WTC11 (cell line): Measurements from ENCODE around the gene CCDC59. TPM values are rescaled to one million over a fixed set of nuclear protein-coding genes. Genes with fewer than 3 reads are reported as not detected.

Experiments used
- CBFB ChIP-seq: sonication (generic); formaldehyde crosslinking; IDR thresholded peaks from 2 replicates; pipeline ENCODE4 v1.8.1; 2022; ENCODE audit warnings: mild to moderate bottlenecking, low read depth, missing genetic modification reagents
- ESRRA ChIP-seq: sonication (generic); formaldehyde crosslinking; IDR thresholded peaks from 2 replicates; pipeline ENCODE4 v1.8.1; 2022; ENCODE audit warnings: mild to moderate bottlenecking, missing genetic modification reagents, borderline replicate concordance
- ETV6 ChIP-seq: sonication (generic); formaldehyde crosslinking; IDR thresholded peaks from 2 replicates; pipeline ENCODE4 v1.8.1; 2022; ENCODE audit warnings: mild to moderate bottlenecking, missing genetic modification reagents
- IRF2 ChIP-seq: sonication (generic); formaldehyde crosslinking; IDR thresholded peaks from 2 replicates; pipeline ENCODE4 v1.8.0; 2022; ENCODE audit warnings: low read depth, missing genetic modification reagents, borderline replicate concordance
- NR3C1 ChIP-seq: sonication (generic); formaldehyde crosslinking; conservative IDR thresholded peaks from 2 replicates; pipeline ENCODE4 v1.8.1; 2023; ENCODE audit warnings: low read depth, mild to moderate bottlenecking, missing genetic modification reagents
- SMAD3 ChIP-seq: sonication (generic); formaldehyde crosslinking; IDR thresholded peaks from 2 replicates; pipeline ENCODE4 v1.8.0; 2022; ENCODE audit warnings: missing genetic modification reagents, mild to moderate bottlenecking, borderline replicate concordance
- total RNA-seq: library from RNA; stranded (reverse); gene quantifications from 3 replicates; pipeline ENCODE4 v1.2.3, GENCODE V29; 2021
- TF ChIP-seq, protein P1 (sequence below): fragments of 250-450 bp; sonication (Bioruptor Pico); IDR thresholded peaks from 2 replicates; pipeline ENCODE4 v1.9.0; 2021; ENCODE audit warnings: mild to moderate bottlenecking, borderline replicate concordance
- TF ChIP-seq, protein P2 (sequence below): fragments of 250-450 bp; sonication (Bioruptor Pico); IDR thresholded peaks from 2 replicates; pipeline ENCODE4 v1.8.0; 2021; ENCODE audit warnings: mild to moderate bottlenecking
- TF ChIP-seq, protein P3 (sequence below): sonication (generic); formaldehyde crosslinking; IDR thresholded peaks from 2 replicates; pipeline ENCODE4 v1.8.0; 2023; ENCODE audit warnings: missing genetic modification reagents, mild to moderate bottlenecking, borderline replicate concordance
- TF ChIP-seq, protein P4 (sequence below): sonication (generic); formaldehyde crosslinking; IDR thresholded peaks from 2 replicates; pipeline ENCODE4 v1.8.1; 2023; ENCODE audit warnings: mild to moderate bottlenecking, missing genetic modification reagents, borderline replicate concordance
- TF ChIP-seq, protein P5 (sequence below): fragments of 250-450 bp; sonication (Bioruptor Pico); IDR thresholded peaks from 2 replicates; pipeline ENCODE4 v1.9.0; 2021; ENCODE audit warnings: mild to moderate bottlenecking
- TF ChIP-seq, protein P6 (sequence below): fragments of 200-600 bp; IDR thresholded peaks from 2 replicates; pipeline ENCODE4 v1.8.0; 2022; ENCODE audit warnings: antibody characterized with exemption
- TF ChIP-seq, protein P7 (sequence below): sonication (generic); formaldehyde crosslinking; IDR thresholded peaks from 2 replicates; pipeline ENCODE4 v1.8.0; 2022; ENCODE audit warnings: mild to moderate bottlenecking, missing genetic modification reagents
- TF ChIP-seq, protein P8 (sequence below): fragments of 250-450 bp; sonication (Bioruptor Pico); conservative IDR thresholded peaks from 2 replicates; pipeline ENCODE4 v1.9.0; 2021; ENCODE audit warnings: mild to moderate bottlenecking

CCDC59 gene
- total RNA-seq, 1 experiment from 2014 or later: 49.2 TPM

DNA sequence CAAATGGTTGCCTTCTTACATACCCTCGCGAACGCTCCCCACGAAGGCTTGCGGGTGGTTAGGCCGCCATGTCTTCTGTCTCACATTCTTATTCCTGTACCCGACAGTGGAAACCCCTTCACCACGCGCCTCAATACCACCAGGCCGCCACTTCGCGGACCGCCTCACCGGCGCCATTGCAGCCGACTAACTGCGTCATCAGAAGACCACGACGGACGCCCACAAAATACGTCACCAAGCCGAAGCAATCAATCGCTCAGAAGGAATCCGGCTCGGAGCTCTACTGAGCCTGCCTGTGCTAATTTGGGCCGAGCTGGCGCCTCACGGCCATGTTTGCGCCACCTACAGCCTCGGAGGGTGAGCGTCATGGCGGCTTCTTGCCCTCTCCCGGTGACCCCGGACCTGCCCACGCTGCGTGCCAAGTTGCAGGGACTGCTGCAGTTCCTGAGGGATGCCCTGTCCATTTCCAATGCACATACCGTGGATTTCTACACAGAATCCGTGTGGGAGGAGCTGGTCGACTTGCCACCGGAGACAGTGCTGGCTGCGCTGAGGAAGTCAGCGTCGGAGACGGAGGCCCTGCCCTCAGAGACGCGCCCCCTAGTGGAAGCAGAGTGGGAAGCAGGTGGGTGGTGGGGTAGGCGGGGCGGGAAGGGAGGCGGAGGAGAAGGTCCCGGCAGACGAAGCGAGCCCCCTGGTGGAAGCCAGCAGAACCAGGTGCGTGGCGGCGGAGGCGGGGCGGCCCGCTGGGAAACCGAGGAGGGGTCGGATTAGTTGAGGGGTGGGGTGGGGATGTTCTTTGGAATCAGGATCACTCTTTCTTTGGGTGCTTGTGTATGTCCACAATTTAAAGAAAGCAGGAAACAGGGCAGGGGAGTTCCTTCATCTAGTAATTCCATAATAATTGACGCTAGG, at the start of gene CCDC59, which contains the start of gene METTL25 (continued):
- TF ChIP-seq, protein P1, sequence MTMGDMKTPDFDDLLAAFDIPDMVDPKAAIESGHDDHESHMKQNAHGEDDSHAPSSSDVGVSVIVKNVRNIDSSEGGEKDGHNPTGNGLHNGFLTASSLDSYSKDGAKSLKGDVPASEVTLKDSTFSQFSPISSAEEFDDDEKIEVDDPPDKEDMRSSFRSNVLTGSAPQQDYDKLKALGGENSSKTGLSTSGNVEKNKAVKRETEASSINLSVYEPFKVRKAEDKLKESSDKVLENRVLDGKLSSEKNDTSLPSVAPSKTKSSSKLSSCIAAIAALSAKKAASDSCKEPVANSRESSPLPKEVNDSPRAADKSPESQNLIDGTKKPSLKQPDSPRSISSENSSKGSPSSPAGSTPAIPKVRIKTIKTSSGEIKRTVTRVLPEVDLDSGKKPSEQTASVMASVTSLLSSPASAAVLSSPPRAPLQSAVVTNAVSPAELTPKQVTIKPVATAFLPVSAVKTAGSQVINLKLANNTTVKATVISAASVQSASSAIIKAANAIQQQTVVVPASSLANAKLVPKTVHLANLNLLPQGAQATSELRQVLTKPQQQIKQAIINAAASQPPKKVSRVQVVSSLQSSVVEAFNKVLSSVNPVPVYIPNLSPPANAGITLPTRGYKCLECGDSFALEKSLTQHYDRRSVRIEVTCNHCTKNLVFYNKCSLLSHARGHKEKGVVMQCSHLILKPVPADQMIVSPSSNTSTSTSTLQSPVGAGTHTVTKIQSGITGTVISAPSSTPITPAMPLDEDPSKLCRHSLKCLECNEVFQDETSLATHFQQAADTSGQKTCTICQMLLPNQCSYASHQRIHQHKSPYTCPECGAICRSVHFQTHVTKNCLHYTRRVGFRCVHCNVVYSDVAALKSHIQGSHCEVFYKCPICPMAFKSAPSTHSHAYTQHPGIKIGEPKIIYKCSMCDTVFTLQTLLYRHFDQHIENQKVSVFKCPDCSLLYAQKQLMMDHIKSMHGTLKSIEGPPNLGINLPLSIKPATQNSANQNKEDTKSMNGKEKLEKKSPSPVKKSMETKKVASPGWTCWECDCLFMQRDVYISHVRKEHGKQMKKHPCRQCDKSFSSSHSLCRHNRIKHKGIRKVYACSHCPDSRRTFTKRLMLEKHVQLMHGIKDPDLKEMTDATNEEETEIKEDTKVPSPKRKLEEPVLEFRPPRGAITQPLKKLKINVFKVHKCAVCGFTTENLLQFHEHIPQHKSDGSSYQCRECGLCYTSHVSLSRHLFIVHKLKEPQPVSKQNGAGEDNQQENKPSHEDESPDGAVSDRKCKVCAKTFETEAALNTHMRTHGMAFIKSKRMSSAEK (CRISPR knock-in tag): no peak
- TF ChIP-seq, protein P2, sequence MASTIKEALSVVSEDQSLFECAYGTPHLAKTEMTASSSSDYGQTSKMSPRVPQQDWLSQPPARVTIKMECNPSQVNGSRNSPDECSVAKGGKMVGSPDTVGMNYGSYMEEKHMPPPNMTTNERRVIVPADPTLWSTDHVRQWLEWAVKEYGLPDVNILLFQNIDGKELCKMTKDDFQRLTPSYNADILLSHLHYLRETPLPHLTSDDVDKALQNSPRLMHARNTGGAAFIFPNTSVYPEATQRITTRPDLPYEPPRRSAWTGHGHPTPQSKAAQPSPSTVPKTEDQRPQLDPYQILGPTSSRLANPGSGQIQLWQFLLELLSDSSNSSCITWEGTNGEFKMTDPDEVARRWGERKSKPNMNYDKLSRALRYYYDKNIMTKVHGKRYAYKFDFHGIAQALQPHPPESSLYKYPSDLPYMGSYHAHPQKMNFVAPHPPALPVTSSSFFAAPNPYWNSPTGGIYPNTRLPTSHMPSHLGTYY (CRISPR knock-in tag): no peak
- TF ChIP-seq ESRRA (CRISPR knock-in tag) (no peak), CBFB (CRISPR knock-in tag) (peak; percentile 74; the same call in 1 of the 2 replicates), NR3C1 (CRISPR knock-in tag) (no peak), SMAD3 (CRISPR knock-in tag) (0 out of 2 replicates have a peak, but pooled peaks have one; percentile 24), IRF2 (CRISPR knock-in tag) (no peak), ETV6 (peak; percentile 87)
- TF ChIP-seq, protein P3, sequence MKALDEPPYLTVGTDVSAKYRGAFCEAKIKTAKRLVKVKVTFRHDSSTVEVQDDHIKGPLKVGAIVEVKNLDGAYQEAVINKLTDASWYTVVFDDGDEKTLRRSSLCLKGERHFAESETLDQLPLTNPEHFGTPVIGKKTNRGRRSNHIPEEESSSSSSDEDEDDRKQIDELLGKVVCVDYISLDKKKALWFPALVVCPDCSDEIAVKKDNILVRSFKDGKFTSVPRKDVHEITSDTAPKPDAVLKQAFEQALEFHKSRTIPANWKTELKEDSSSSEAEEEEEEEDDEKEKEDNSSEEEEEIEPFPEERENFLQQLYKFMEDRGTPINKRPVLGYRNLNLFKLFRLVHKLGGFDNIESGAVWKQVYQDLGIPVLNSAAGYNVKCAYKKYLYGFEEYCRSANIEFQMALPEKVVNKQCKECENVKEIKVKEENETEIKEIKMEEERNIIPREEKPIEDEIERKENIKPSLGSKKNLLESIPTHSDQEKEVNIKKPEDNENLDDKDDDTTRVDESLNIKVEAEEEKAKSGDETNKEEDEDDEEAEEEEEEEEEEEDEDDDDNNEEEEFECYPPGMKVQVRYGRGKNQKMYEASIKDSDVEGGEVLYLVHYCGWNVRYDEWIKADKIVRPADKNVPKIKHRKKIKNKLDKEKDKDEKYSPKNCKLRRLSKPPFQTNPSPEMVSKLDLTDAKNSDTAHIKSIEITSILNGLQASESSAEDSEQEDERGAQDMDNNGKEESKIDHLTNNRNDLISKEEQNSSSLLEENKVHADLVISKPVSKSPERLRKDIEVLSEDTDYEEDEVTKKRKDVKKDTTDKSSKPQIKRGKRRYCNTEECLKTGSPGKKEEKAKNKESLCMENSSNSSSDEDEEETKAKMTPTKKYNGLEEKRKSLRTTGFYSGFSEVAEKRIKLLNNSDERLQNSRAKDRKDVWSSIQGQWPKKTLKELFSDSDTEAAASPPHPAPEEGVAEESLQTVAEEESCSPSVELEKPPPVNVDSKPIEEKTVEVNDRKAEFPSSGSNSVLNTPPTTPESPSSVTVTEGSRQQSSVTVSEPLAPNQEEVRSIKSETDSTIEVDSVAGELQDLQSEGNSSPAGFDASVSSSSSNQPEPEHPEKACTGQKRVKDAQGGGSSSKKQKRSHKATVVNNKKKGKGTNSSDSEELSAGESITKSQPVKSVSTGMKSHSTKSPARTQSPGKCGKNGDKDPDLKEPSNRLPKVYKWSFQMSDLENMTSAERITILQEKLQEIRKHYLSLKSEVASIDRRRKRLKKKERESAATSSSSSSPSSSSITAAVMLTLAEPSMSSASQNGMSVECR (CRISPR knock-in tag): peak; percentile 92; the same call in 1 of the 2 replicates
- TF ChIP-seq, protein P4, sequence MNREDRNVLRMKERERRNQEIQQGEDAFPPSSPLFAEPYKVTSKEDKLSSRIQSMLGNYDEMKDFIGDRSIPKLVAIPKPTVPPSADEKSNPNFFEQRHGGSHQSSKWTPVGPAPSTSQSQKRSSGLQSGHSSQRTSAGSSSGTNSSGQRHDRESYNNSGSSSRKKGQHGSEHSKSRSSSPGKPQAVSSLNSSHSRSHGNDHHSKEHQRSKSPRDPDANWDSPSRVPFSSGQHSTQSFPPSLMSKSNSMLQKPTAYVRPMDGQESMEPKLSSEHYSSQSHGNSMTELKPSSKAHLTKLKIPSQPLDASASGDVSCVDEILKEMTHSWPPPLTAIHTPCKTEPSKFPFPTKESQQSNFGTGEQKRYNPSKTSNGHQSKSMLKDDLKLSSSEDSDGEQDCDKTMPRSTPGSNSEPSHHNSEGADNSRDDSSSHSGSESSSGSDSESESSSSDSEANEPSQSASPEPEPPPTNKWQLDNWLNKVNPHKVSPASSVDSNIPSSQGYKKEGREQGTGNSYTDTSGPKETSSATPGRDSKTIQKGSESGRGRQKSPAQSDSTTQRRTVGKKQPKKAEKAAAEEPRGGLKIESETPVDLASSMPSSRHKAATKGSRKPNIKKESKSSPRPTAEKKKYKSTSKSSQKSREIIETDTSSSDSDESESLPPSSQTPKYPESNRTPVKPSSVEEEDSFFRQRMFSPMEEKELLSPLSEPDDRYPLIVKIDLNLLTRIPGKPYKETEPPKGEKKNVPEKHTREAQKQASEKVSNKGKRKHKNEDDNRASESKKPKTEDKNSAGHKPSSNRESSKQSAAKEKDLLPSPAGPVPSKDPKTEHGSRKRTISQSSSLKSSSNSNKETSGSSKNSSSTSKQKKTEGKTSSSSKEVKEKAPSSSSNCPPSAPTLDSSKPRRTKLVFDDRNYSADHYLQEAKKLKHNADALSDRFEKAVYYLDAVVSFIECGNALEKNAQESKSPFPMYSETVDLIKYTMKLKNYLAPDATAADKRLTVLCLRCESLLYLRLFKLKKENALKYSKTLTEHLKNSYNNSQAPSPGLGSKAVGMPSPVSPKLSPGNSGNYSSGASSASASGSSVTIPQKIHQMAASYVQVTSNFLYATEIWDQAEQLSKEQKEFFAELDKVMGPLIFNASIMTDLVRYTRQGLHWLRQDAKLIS (CRISPR knock-in tag): no peak; the same call in 1 of the 2 replicates
- TF ChIP-seq, protein P5, sequence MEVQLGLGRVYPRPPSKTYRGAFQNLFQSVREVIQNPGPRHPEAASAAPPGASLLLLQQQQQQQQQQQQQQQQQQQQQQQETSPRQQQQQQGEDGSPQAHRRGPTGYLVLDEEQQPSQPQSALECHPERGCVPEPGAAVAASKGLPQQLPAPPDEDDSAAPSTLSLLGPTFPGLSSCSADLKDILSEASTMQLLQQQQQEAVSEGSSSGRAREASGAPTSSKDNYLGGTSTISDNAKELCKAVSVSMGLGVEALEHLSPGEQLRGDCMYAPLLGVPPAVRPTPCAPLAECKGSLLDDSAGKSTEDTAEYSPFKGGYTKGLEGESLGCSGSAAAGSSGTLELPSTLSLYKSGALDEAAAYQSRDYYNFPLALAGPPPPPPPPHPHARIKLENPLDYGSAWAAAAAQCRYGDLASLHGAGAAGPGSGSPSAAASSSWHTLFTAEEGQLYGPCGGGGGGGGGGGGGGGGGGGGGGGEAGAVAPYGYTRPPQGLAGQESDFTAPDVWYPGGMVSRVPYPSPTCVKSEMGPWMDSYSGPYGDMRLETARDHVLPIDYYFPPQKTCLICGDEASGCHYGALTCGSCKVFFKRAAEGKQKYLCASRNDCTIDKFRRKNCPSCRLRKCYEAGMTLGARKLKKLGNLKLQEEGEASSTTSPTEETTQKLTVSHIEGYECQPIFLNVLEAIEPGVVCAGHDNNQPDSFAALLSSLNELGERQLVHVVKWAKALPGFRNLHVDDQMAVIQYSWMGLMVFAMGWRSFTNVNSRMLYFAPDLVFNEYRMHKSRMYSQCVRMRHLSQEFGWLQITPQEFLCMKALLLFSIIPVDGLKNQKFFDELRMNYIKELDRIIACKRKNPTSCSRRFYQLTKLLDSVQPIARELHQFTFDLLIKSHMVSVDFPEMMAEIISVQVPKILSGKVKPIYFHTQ (CRISPR knock-in tag): no peak
- TF ChIP-seq, protein P6, sequence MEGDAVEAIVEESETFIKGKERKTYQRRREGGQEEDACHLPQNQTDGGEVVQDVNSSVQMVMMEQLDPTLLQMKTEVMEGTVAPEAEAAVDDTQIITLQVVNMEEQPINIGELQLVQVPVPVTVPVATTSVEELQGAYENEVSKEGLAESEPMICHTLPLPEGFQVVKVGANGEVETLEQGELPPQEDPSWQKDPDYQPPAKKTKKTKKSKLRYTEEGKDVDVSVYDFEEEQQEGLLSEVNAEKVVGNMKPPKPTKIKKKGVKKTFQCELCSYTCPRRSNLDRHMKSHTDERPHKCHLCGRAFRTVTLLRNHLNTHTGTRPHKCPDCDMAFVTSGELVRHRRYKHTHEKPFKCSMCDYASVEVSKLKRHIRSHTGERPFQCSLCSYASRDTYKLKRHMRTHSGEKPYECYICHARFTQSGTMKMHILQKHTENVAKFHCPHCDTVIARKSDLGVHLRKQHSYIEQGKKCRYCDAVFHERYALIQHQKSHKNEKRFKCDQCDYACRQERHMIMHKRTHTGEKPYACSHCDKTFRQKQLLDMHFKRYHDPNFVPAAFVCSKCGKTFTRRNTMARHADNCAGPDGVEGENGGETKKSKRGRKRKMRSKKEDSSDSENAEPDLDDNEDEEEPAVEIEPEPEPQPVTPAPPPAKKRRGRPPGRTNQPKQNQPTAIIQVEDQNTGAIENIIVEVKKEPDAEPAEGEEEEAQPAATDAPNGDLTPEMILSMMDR: no peak; the same call in none of the 2 replicates
- TF ChIP-seq, protein P7, sequence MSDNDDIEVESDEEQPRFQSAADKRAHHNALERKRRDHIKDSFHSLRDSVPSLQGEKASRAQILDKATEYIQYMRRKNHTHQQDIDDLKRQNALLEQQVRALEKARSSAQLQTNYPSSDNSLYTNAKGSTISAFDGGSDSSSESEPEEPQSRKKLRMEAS (CRISPR knock-in tag): peak; percentile 92
- TF ChIP-seq, protein P8, sequence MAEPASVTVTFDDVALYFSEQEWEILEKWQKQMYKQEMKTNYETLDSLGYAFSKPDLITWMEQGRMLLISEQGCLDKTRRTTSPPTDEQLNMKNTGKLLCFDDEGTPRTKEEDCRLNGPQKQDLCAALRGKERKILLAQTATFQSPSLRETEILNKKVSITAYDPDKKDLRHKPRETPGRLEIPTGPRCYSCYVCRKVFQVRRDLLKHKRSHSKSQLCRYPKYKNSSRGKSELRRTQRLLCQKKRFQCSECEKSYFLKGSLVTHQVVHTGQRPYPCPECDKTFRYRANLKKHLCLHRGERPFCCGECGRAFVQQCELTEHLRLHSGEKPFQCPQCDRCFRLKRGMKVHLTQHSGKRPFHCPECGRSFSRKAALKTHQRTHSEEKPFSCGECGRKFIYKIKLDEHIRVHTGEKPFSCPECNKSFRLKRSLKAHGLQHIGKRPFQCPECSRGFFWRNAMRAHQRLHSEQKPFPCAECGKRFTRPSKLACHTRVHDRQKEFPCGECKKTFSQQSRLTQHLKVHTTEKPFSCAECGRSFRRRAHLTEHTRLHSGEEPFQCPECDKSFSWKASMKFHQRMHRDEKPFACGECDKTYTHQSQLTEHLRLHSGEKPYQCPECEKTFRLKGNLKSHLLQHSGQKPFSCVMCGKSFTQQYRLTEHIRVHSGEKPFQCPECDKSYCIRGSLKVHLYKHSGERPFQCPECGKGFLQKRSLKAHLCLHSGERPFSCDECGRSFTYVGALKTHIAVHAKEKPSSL: no peak
